H9 (cell line): ENCODE measurements around the gene THSD4. TPM values are rescaled to one million over a fixed set of nuclear protein-coding genes. Genes with fewer than 3 reads are reported as not detected.

ENCODE experiments used
- DNase-seq: peaks from one replicate; pipeline ENCODE4 v3.0.0-alpha.2; 2017
- H2AFZ ChIP-seq: one replicate; pipeline ENCODE4 v1.6.1; 2013; ENCODE audit warnings: mild to moderate bottlenecking, low read length, control low read depth, moderate library complexity
- H2AK5ac ChIP-seq: 2 replicates; pipeline ENCODE4 v1.6.1; 2013; ENCODE audit warnings: low read length, control low read depth, mixed read lengths; ENCODE audit not compliant: insufficient read length
- H2BK120ac ChIP-seq: one replicate; pipeline ENCODE4 v1.6.1; 2013; ENCODE audit warnings: low read depth, mild to moderate bottlenecking, low read length, control low read depth, inconsistent platforms; ENCODE audit not compliant: poor library complexity, severe bottlenecking
- H2BK12ac ChIP-seq: 2 replicates; pipeline ENCODE4 v1.6.1; 2013; ENCODE audit warnings: low read length, control low read depth, mixed read lengths, low read depth; ENCODE audit not compliant: insufficient read length
- H2BK15ac ChIP-seq: 2 replicates; pipeline ENCODE4 v1.6.1; 2013; ENCODE audit warnings: low read depth, low read length, control low read depth
- H2BK20ac ChIP-seq: one replicate; pipeline ENCODE4 v1.6.1; 2013; ENCODE audit warnings: low read depth, mild to moderate bottlenecking, low read length, control low read depth, inconsistent platforms; ENCODE audit not compliant: poor library complexity, severe bottlenecking
- H2BK5ac ChIP-seq: 2 replicates; pipeline ENCODE4 v1.6.1; 2013; ENCODE audit warnings: low read length, control low read depth, mixed read lengths; ENCODE audit not compliant: insufficient read length
- H3K14ac ChIP-seq: 2 replicates; pipeline ENCODE4 v1.6.1; 2013; ENCODE audit warnings: low read length, control low read depth; ENCODE audit not compliant: insufficient read depth
- H3K18ac ChIP-seq: 2 replicates; pipeline ENCODE4 v1.6.1; 2013; ENCODE audit warnings: low read depth, mild to moderate bottlenecking, mixed read lengths, low read length, control low read depth; ENCODE audit not compliant: insufficient read length
- H3K23ac ChIP-seq: 2 replicates; pipeline ENCODE4 v1.6.1; 2013; ENCODE audit warnings: low read length, control low read depth, mixed read lengths, low read depth; ENCODE audit not compliant: insufficient read length
- H3K23me2 ChIP-seq: 2 replicates; pipeline ENCODE4 v1.6.1; 2013; ENCODE audit warnings: low read depth, mild to moderate bottlenecking, mixed read lengths, low read length, control low read depth; ENCODE audit not compliant: insufficient read length, poor library complexity, severe bottlenecking
- H3K27ac ChIP-seq: 2 replicates; pipeline ENCODE4 v1.5.1; 2013; ENCODE audit warnings: low read length, control low read depth, mixed read lengths, low read depth; ENCODE audit not compliant: insufficient read length
- H3K27me3 ChIP-seq: 2 replicates; pipeline ENCODE4 v1.6.1; 2013; ENCODE audit warnings: low read length, control low read depth, inconsistent platforms; ENCODE audit not compliant: insufficient read depth
- H3K4ac ChIP-seq: 2 replicates; pipeline ENCODE4 v1.6.1; 2013; ENCODE audit warnings: low read depth, mild to moderate bottlenecking, control low read depth, inconsistent platforms, low read length, moderate library complexity
- H3K4me1 ChIP-seq: 2 replicates; pipeline ENCODE4 v1.6.1; 2013; ENCODE audit warnings: low read length, control low read depth, inconsistent platforms; ENCODE audit not compliant: insufficient read depth
- H3K4me2 ChIP-seq: 2 replicates; pipeline ENCODE4 v1.6.1; 2013; ENCODE audit warnings: low read length, control low read depth, mixed read lengths; ENCODE audit not compliant: insufficient read length, insufficient read depth
- H3K56ac ChIP-seq: 2 replicates; pipeline ENCODE4 v1.6.1; 2013; ENCODE audit warnings: low read depth, mild to moderate bottlenecking, mixed read lengths, low read length, control low read depth; ENCODE audit not compliant: insufficient read length
- H3K79me1 ChIP-seq: 2 replicates; pipeline ENCODE4 v1.6.1; 2013; ENCODE audit warnings: low read depth, mild to moderate bottlenecking, moderate library complexity, low read length, control low read depth, inconsistent platforms; ENCODE audit not compliant: insufficient read depth, poor library complexity, severe bottlenecking
- H3K79me2 ChIP-seq: 2 replicates; pipeline ENCODE4 v1.6.1; 2013; ENCODE audit warnings: low read length, control low read depth, inconsistent platforms; ENCODE audit not compliant: insufficient read depth
- H3K9ac ChIP-seq: 2 replicates; pipeline ENCODE4 v1.6.1; 2013; ENCODE audit warnings: low read length, control low read depth, mixed read lengths; ENCODE audit not compliant: insufficient read length; ENCODE audit errors: extremely low read depth
- H3K9me3 ChIP-seq: one replicate; pipeline ENCODE4 v1.6.1; 2013; ENCODE audit warnings: low read depth, low read length, inconsistent platforms; ENCODE audit not compliant: control insufficient read depth
- H3T11ph ChIP-seq: one replicate; pipeline ENCODE4 v1.6.1; 2013; ENCODE audit warnings: mild to moderate bottlenecking, low read length, control low read depth, inconsistent platforms
- H4K20me1 ChIP-seq: one replicate; pipeline ENCODE4 v1.6.1; 2013; ENCODE audit not compliant: control insufficient read depth, insufficient read length, insufficient read depth
- H4K5ac ChIP-seq: 2 replicates; pipeline ENCODE4 v1.6.1; 2013; ENCODE audit warnings: low read depth, mild to moderate bottlenecking, mixed read lengths, low read length, control low read depth; ENCODE audit not compliant: insufficient read length
- H4K8ac ChIP-seq: replicated peaks from 2 replicates; pipeline ENCODE4 v1.6.1; 2013; ENCODE audit warnings: low read length, control low read depth, mixed read lengths, low read depth; ENCODE audit not compliant: insufficient read length
- H4K91ac ChIP-seq: 2 replicates; pipeline ENCODE4 v1.6.1; 2013; ENCODE audit warnings: low read depth, mild to moderate bottlenecking, moderate library complexity, mixed read lengths, low read length, control low read depth; ENCODE audit not compliant: insufficient read length
- H3K27ac Mint-ChIP-seq, 3 experiments: 2 replicates in 2 of 3; 3 replicates in 1 of 3; pipeline ENCODE4 v1.8.0; 2020 to 2021; ENCODE audit warnings: mixed read lengths in 3 of 3, mild to moderate bottlenecking in 1 of 3, moderate library complexity in 1 of 3
- H3K27me3 Mint-ChIP-seq: 2 replicates; pipeline ENCODE4 v1.8.0; 2021; ENCODE audit warnings: low read depth, mild to moderate bottlenecking, moderate library complexity, mixed read lengths
- H3K36me3 Mint-ChIP-seq, 3 experiments: 2 replicates in 2 of 3; 3 replicates in 1 of 3; pipeline ENCODE4 v1.8.0; 2020 to 2021; ENCODE audit warnings: low read depth in 3 of 3, mixed read lengths in 3 of 3; ENCODE audit not compliant: insufficient read depth in 1 of 3
- H3K4me1 Mint-ChIP-seq, 2 experiments: 2 replicates each; pipeline ENCODE4 v1.8.0; 2020; ENCODE audit warnings: mixed read lengths in 2 of 2
- H3K4me3 Mint-ChIP-seq, 2 experiments: 2 replicates in 1 of 2; 3 replicates in 1 of 2; pipeline ENCODE4 v1.8.0; 2020 to 2021; ENCODE audit warnings: mild to moderate bottlenecking in 2 of 2, mixed read lengths in 2 of 2, moderate library complexity in 1 of 2
- H3K9me3 Mint-ChIP-seq, 2 experiments: 2 replicates in 1 of 2; 3 replicates in 1 of 2; pipeline ENCODE4 v1.8.0; 2020; ENCODE audit warnings: mild to moderate bottlenecking in 2 of 2, mixed read lengths in 2 of 2, moderate library complexity in 1 of 2
- WGBS: extraction: QIAGEN DNeasy Blood & Tissue Kit; methylation state at CpG from one replicate; pipeline ENCODE4 v1.1.7; 2013; ENCODE audit warnings: missing lambda C conversion rate, low lambda C conversion rate, mixed read lengths; ENCODE audit not compliant: insufficient read length; ENCODE audit errors: extremely low coverage; 5-methylcytosine and 5-hydroxymethylcytosine counted together
- total RNA-seq: library from RNA; stranded (reverse); gene quantifications from 2 replicates; pipeline ENCODE4 v1.2.1, GENCODE V29; 2021
- TF ChIP-seq, protein P1 (sequence below): fragments of 200-600 bp; sonication (generic); conservative IDR thresholded peaks from 3 replicates; pipeline ENCODE4 v1.8.0; 2021; ENCODE audit warnings: antibody characterized with exemption, mild to moderate bottlenecking

The THSD4 gene
- total RNA-seq, 1 experiment from 2014 or later = 5.5 TPM

DNA sequence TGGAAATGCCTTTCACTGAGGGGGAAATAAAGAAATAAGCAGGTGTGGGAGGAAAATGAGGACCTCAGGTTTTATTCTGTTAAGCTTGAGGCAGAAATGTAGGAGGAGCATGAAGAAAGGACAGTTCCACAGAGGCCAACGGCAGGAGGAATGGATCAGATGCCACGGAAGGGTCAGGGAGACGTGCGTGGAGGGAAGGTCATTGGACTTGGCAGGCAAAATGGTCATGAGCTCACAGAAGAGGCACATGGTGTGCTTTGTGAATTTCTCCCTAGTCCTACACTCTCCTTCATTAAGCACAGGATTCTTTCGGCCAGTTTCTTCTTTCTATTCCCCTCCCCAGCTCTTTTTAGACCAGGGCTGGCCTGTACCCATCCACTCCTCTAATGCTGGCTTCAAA, 32.5 kb upstream of the THSD4 start:
- Histone ChIP-seq H3K4me1 (peaks cover 10% of the 10 kb centered on the region; the same call in 1 of the 2 replicates), H4K5ac (no peak overlapping the region), H3K79me1 (no peaks in the 10 kb centered on the region), H3K23me2 (no peaks in the 10 kb centered on the region), H3K9me3 (no peaks in the 10 kb centered on the region), H2BK120ac (no peak overlapping the region), H3K4ac (no peak overlapping the region), H4K20me1 (no peaks in the 10 kb centered on the region), H4K8ac (no peak overlapping the region), H4K91ac (no peak overlapping the region), H3K79me2 (no peaks in the 10 kb centered on the region), H3K27ac (no peak overlapping the region), H3K23ac (no peak overlapping the region), H2BK5ac (no peak overlapping the region), H2BK15ac (no peak overlapping the region), H3K4me2 (no peak overlapping the region), H3K9ac (no peak overlapping the region), H2BK20ac (no peak overlapping the region), H3K27me3 (peaks cover 15% of the 10 kb centered on the region; the same call in 1 of the 2 replicates), H3K18ac (no peak overlapping the region), H3K14ac (no peak overlapping the region), H3T11ph (no peak overlapping the region), H2AFZ (no peak overlapping the region), H2BK12ac (no peak overlapping the region), H2AK5ac (no peak overlapping the region), H3K56ac (no peak overlapping the region)
- H3K36me3 Mint-ChIP-seq = peaks cover 3 to 24% (median 7%) of the 10 kb centered on the region in 3 experiments; a peak in 6 of 7 replicates
- WGBS = no CpG with 5 or more reads among the region's 5 CpGs
- peaks cover 98% of the 10 kb centered on the region for H3K27me3 Mint-ChIP-seq
- H3K9me3 Mint-ChIP-seq = peaks cover 9 to 23% of the 10 kb centered on the region in 2 experiments
- DNase-seq = no peak
- peaks cover 27 to 28% of the 10 kb centered on the region in 2 experiments for H3K4me1 Mint-ChIP-seq
- no peak overlapping the region for H3K4me3 Mint-ChIP-seq
- no peak overlapping the region for H3K27ac Mint-ChIP-seq
- TF ChIP-seq, protein P1, sequence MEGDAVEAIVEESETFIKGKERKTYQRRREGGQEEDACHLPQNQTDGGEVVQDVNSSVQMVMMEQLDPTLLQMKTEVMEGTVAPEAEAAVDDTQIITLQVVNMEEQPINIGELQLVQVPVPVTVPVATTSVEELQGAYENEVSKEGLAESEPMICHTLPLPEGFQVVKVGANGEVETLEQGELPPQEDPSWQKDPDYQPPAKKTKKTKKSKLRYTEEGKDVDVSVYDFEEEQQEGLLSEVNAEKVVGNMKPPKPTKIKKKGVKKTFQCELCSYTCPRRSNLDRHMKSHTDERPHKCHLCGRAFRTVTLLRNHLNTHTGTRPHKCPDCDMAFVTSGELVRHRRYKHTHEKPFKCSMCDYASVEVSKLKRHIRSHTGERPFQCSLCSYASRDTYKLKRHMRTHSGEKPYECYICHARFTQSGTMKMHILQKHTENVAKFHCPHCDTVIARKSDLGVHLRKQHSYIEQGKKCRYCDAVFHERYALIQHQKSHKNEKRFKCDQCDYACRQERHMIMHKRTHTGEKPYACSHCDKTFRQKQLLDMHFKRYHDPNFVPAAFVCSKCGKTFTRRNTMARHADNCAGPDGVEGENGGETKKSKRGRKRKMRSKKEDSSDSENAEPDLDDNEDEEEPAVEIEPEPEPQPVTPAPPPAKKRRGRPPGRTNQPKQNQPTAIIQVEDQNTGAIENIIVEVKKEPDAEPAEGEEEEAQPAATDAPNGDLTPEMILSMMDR = no peak
